PC-9 (cell line): ENCODE data around the gene FNDC1.

Experiments
- EZH2 ChIP-seq: fragments of 200-600 bp; sonication (generic); IDR thresholded peaks from 2 replicates; pipeline ENCODE4 v1.8.0; 2017; ENCODE audit warnings: antibody characterized with exemption, low read depth
- TF ChIP-seq, protein P1 (sequence below): fragments of 200-600 bp; sonication (generic); conservative IDR thresholded peaks from 2 replicates; pipeline ENCODE4 v1.6.1; 2017; ENCODE audit warnings: mixed run types, antibody characterized with exemption, mild to moderate bottlenecking, moderate library complexity

DNA sequence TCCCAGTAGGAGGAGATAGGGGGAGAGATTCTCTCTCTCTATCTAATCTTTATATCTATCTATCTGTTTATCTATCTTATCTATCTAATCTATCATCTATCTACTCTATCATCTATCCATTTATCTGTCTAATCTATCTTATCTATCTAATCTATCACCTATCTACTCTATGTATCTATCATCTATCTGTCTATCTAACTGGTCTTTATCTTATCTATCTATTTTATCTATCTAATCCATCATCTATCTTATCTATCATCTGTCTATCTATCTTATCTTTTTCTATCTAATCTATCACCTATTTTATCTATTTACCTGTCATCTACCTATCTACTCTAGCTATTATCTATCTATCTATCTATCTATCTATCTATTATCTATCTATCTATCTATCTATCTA is 109.4 kb downstream of the FNDC1 start:
- TF ChIP-seq, protein P1, sequence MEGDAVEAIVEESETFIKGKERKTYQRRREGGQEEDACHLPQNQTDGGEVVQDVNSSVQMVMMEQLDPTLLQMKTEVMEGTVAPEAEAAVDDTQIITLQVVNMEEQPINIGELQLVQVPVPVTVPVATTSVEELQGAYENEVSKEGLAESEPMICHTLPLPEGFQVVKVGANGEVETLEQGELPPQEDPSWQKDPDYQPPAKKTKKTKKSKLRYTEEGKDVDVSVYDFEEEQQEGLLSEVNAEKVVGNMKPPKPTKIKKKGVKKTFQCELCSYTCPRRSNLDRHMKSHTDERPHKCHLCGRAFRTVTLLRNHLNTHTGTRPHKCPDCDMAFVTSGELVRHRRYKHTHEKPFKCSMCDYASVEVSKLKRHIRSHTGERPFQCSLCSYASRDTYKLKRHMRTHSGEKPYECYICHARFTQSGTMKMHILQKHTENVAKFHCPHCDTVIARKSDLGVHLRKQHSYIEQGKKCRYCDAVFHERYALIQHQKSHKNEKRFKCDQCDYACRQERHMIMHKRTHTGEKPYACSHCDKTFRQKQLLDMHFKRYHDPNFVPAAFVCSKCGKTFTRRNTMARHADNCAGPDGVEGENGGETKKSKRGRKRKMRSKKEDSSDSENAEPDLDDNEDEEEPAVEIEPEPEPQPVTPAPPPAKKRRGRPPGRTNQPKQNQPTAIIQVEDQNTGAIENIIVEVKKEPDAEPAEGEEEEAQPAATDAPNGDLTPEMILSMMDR: no peak
- TF ChIP-seq EZH2: no peak
